GM18868 (cell line): ENCODE measurements around the gene PLEKHJ1.

Experiments
- ATAC-seq: cut with Tn5 transposase; IDR thresholded peaks from one replicate; pipeline ENCODE4 v1.9.1; 2021; ENCODE audit warnings: mild to moderate bottlenecking, moderate library complexity; ENCODE audit not compliant: unreplicated experiment

PLEKHJ1 gene

DNA sequence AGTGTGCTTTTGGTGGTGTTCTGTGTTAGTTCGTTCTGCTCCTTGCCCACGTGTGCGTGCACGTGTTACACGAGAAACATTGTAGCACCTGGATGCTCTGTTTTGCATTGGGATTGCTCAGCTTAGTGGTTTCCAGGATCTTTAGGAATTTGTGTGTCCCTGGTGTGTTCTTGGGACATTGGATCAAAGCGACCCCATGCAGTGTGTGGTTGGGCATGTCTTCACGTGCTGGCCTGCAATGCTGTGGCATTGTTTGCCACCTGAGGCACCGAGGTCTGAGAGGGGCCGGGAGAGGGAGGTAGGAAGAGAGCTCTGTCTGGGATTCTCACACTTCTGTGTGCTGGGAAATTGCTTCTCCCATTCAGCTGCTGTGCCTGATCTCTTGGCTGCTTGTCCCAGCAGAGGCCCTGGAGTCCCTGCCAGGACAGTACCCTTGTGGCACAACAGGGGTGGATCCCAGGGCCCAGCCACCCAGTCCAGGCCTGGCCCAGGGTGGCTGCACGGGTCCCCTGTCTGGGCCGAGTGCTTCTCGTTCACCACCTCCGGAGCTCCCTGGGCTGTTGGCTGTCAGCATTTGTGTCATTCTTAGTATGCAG lies 11.3 kb downstream of the PLEKHJ1 start:
- no peak for ATAC-seq

DNA sequence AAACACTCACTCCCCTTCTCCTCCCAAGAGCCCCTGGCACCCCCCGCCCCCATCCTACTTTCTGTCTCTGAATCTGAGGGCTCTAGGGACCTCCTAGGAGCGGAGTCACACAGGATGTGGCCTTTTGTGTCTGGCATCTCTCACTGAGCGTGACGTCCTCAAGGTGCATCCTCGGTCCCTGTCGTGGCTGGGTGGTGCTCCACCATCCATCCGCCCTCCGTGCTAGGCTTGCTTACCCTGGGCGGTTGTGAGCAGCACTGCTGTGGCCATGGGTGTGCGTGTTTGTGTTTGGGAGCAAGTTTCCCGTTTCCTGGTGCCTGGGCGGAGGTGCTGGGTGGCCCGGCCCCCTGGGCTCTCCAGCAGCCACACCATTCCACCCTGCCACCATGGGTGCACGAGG lies 12.2 kb downstream of the PLEKHJ1 start:
- no peak for ATAC-seq

DNA sequence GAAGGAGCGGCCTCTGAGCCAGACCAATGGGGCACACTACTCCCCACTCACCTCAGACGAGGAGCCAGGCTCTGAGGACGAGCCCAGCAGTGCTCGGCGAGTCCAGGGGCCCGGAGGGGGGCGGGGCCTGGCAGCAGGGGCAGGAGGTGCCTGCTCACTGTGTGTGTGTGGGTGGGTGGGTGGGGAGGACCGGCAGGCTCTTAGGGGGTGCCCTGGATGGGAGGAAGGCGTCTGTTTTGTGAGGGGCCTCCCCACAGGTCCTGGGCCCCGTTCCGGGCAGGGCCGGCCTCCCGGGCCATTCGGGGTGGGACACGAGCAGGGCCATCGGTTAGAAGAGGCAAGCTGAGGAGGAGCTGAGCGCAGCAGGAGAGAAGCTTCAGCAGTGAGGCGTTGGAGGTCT lies 12.7 kb downstream of the PLEKHJ1 start:
- ATAC-seq, result no peak

DNA sequence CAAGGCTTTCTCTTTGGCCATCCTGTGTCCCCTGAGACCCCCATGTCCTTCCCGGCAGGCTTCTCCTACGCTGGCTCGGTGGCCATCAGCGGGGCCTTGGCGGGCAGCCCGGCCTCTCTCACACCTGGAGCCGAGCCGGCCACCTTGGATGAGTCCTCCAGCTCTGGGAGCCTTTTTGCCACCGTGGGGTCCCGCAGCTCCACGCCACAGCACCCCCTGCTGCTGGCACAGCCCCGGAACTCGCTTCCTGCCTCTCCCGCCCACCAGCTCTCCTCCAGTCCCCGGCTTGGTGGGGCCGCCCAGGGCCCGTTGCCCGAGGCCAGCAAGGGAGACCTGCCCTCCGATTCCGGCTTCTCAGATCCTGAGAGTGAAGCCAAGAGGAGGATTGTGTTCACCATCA lies 14.2 kb downstream of the PLEKHJ1 start:
- ATAC-seq, result no peak

DNA sequence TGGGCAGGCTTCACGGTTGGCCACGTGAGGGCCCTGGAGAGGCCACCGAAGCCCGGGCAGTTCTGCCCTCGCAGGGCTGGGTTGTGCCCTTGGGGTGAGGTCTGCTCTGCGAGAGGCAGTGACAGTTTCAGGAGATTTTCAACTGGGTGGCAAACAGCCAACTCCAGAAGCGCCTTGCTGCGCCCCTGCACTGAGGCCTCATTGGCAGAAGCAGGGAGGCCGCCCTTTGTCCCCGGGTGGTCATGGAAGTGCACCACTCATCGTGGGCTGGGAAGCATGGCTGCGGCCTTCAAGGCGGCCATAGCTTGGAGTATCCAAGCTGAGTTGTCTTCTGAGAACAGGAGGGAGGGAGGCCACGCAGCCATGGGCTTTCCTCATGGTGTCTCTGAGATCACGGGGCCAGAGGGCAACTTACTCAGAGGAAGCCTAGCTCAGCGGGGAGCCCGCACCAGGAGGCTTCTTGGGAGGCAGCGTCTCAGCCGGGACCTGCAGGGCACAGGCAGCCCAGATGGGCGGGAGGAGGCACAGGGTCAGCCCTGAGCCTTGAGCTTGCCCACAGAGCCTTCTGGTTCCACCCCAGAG lies 14.8 kb downstream of the PLEKHJ1 start:
- ATAC-seq, result no peak

DNA sequence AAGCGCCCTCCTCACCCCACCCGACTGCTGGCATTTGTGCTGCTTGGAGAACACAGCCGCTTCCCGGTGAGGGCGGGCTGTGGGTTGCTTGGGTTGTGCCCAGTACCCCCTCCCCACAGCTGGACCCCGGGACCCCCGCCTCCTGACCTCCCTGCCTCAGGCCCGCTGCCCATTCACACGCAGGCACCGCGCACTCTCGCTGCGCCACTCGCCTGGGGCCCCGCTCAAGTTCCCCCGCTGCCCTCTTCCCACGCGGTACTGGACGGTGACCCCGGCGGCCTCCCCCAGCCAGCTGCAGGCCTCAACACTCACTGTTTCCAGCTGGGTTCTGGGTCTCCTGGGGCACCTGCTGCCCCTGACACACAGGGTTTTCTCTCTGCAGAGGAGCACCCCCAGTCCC lies 16.4 kb downstream of the PLEKHJ1 start:
- no peak for ATAC-seq

DNA sequence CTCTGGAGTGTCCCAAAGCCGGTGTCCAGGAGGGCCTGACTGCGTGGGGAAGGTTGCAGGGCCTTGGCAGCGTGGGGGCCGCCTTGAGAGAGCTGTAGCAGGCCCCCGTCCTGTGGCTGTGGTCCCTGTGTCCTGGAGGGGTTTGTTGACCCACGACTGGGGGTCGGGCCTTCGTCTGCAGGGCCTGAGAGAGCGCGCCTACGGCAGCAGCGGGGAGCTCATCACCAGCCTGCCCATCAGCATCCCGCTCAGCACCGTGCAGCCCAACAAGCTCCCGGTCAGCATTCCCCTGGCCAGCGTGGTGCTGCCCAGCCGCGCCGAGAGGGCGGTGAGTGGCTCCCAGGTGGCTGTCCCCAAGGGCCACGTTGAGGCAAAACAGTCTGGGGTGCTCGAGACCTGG lies 18.5 kb downstream of the PLEKHJ1 start:
- no peak for ATAC-seq

DNA sequence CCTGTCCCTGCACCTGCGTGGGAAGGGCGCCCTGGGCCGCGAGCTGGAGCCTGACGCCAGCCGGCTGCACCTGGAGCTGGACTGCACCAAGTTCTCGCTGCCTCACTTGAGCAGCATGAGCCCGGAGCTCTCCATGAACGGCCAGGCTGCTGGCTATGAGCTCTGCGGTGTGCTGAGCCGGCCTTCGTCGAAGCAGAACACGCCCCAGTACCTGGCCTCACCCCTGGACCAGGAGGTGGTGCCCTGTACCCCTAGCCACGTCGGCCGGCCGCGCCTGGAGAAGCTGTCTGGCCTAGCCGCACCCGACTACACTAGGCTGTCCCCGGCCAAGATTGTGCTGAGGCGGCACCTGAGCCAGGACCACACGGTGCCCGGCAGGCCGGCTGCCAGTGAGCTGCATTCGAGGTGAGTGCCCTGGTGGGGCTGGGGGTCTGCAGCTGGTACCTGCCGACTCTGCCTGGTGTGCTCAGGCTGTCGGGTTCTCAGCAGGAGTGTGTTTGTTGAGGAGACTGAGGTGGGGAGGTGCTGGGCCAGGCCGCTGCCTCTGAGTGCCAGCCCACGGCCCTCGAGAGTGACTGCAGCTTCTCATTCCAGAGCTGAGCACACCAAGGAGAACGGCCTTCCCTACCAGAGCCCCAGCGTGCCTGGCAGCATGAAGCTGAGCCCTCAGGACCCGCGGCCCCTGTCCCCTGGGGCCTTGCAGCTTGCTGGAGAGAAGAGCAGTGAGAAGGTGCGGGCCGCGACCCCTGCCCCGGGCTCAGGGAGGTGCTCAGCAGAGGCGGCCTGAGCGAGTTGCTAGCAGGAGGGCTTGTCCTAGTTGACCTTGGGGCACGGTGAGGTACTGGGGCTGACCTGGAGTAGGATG lies 19.5 kb downstream of the PLEKHJ1 start:
- no peak for ATAC-seq

DNA sequence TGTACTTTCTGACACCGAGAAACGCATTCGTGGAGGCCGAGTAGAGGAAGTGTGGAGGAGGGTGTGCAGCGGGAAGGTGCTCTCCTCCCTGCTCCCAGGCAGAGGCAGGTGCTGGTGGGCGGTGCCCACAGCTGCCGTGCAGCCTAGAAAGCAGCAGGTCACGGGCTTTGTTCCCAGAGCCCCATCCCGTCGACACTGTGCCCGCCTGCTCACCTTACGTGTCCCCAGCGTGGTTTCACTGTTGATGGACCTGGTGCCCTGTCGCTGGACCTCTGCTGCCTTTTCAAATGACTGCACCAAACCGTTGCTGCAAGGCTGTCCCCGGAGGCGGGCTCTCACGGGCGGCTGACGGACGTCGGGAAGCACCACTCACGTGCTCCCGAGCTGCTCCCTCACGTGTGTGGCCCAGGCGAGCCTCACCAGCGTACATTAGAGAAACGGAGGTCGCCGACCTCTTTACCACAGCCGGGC lies 20.8 kb downstream of the PLEKHJ1 start:
- ATAC-seq, result no peak

DNA sequence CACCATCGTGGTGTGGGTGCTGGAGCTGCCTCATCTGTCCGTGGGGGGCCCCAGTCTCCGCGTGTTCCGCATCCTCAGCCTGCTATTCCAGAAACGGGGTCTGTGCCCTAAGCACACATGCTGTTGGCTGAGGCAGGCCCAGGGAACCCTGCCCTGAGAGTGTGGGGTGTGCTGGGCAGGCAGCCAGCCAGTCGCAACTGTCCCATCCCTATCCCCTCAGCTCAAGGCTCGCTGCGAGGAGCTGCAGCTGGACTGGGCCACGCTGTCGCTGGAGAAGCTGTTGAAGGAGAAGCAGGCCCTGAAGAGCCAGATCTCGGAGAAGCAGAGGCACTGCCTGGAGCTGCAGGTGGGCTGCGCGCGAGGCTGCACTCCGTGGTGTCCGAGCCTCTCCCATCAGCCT lies 21.9 kb downstream of the PLEKHJ1 start:
- no peak for ATAC-seq

DNA sequence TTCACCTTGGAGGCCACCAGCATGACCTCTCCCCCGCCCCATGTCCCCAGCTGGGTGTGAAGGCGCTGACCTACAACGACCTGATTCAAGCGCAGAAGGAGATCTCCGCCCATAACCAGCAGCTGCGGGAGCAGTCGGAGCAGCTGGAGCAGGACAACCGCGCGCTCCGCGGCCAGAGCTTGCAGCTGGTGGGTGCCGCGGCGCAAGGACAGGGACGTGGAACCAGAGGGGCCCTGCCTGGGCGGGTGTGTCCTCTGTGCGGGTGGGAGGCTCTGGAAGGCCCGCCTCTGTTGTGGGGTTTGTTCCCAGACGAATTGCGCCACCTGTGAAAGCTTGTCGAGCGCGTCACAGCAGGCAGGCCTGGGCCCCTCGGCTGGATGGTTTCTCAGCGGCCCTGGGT lies 22.3 kb downstream of the PLEKHJ1 start:
- ATAC-seq, result no peak

DNA sequence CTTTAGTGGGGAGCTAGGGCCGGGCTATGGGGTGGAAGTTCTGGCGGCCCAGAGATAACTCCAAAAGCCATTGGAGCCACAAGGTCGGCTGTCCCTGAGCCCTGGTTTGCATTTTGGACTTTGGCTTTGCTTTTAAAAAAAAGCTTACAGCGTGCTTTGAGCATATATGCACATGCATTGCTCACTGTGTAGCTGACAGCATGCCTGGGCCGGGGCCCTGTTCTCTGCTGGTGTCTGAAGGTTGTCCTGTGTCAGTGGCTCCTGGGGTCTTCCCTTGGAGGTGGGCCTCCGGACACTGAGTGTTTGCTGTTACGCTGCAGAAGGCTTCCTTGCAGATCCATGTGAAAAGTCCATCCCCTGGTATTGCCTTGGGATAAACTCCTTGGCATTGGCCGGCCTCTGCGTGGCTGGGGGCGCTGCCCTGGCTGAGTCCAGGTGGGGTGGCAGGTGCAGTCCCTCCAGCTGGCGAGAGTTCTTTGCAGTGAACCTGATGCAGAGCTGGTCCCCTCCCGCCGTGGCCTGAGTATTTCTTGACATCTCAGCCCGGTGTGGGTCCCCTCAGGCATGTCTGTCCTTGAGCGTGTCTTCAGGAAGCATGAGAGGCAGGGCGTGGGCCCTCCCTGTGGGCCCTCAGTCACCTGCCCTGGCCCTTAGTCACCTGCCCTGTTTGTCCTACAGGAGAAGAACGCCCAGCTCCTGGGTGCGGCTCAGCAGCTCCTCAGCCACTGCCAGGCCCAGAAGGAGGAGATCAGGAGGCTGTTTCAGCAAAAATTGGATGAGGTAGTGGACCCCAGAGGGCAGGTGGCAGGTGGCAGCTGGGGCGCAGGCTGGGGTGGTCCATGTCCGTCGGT lies 23.0 kb downstream of the PLEKHJ1 start:
- ATAC-seq, result no peak

DNA sequence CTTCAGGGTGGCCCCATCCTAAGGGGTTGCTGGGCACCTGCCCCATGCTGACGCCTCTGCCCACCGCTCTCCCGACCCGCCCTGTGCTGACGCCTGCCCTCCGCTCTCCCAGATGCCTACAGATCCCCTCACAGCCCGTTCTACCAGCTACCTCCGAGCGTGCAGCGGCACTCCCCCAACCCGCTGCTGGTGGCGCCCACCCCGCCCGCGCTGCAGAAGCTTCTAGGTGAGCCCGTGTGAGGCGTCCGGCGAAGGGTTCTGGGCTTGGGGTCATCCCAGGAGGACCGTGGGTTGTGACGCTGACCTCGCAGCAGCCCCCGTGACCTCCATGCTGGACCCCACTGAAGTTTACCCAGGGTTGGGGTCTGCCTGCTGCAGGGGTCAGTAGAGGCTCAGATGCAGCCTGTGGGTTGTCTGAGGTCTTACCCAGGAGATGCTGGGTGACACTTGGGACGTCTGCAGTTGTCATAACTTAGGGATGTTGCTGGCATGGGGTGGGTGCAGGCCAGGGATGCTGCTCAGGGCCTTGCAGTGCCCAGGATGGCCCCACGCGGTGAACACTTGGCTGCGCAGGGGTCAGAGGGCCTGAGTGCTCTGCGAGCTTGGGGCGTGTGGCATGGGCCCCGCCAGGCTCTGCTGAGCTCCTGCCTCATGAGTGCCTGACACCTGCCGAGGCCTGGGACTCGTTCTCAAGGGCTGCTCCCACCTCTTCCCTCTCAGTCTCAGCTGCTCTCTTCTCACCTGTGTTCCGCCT lies 25.0 kb downstream of the PLEKHJ1 start:
- no peak for ATAC-seq

DNA sequence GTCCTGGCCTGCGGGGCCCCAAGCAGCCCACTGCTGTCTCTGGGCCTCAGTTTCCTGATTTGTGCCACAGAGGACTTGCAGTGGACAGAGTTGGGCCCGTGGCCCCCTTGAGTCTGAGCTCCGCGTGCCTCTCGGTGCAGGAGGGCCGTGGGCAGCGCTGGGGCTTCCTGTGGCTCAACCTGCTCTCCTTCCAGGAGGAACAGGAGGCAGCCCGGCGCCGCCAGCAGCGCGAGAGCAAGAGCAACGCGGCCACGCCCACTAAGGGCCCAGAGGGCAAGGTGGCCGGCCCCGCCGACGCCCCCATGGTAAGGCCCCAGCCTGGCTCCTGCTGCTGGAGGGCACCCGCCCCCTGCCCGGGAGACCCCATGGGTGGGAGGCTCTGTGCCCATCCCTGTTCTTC lies 25.9 kb downstream of the PLEKHJ1 start:
- ATAC-seq, result no peak

DNA sequence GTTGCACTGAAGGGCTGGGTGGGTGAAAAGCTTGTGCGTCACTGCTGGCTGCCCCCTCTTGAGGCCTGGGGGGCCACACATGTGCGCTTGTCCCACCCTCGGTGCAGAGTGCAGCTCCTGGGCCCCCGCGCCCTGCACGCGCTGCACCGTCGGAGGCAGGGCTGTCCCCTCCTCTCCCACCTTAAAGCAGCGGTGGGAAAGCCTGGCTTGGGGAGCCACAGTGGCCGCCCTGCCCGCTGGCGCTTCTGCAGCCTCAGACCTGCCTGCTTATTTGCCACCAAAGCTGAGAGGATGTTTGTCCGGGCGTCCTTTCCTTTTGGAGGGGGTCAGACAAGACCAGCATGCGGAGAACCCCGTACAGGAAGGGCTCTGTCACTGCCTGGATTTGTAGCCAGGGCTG lies 26.7 kb downstream of the PLEKHJ1 start:
- no peak for ATAC-seq

DNA sequence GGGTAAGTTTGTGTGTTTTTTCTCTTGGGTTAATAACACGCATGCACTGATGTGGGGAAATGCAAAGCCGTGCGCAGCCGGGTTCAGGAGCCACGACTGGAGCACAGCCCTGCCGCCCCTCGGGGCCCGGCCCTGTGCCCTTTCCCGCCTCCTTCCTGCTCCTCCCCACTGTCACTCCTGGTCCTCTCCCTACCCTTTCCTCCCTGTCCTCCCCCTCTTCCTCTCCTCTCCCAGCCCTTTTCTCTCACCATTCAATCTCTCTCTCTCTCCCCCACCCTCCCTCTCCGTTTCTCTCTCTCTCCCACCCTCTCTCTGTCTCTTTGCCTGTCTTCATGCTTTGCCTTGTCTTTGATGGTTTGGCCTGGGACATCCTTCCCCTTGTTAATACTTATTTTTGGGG lies 27.2 kb downstream of the PLEKHJ1 start:
- no peak for ATAC-seq

DNA sequence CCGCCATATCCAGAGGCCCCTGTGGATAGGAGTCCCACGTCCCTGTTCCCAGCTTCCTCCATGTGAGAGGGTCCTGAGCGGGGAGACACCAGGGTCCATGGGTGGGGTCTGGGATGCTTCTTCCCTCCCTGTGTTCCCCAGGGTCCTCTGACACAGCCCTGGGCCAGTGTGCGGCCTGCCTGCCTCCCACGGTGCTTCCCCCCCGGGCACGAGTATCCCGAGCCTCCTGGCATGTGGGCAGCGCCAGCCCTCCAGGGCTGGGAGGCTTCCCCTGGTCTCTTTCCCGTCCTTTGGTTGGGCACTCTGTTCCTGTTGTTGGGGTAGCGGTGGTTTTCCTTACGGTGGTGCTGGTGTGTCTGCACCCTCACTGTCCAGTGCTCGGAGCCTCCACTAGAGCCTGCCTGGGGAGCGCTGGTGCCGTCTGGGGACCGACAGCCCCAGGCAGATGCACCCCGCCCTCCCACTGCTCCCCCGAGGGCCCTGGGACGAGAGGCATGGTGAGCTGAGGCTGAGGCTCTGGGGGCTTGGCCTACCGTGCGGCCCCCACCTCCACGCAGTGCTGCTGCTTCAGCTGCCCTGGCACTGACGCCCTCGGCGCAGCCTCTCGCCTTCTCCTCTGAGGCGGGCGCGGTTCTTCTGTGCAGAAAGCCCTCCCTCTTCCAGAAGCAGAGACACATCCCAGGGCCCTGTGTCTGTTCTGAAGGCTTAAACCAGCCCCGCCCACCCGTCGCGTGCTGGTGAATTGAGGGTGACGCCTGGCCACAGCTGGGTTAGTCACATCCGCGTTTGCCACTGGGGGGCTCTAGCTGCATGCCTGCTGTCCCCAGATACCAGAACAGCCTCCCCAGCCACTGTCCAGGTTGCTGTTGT lies 27.9 kb downstream of the PLEKHJ1 start:
- no peak for ATAC-seq

DNA sequence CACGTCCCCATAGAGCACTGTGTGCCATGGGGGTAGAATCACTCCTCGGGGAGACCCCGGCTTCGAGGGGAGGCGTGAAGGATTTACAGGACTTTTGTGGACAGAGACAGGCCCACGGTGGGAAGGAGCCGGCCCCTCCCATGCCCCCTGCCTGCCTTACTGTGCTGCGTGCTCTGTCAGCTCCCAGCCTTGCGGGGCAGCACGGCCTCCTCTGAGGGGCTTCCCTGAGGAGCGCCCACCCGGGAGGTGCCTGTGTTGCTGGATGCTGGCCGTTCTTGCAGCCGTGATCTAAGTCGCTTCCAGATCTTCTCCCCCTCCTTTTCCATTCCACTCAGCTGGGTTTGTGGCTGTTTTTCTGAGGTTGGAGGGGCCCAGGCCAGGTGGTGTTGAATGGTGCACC lies 29.1 kb downstream of the PLEKHJ1 start:
- ATAC-seq, result no peak

DNA sequence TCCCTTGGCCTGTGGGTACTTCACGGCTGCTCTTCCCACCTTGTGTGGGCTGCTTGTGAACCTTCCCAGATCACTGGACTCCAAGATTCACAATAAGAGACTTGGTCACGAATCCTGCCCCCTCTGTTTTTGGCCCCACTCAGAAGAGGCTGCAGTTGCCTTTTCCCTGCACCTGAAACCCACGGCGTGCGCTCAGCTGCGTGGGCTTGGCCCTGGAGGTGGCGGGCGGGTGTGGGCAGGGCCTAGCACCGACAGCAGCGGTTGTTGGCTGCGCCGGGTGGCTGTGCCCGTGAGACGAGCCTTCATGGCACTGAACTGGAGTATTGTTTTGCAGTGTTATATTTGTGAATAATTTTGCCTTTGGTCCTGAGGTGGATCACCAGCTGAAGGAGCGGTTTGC lies 33.8 kb downstream of the PLEKHJ1 start:
- ATAC-seq, result no peak
